KBM-7 (cell line): ENCODE results near the gene STON1.
"Not testable (repeated sequence)": the region's sequence is repeated elsewhere in the genome, so short reads cannot be mapped to it uniquely, and the experiment has no call there.

ENCODE experiments used
- DNase-seq: peaks from one replicate; pipeline ENCODE4 v3.0.0-alpha.2; 2015
- in situ Hi-C: fragments of 300-500 bp; cut with MboI; formaldehyde crosslinking; loops from 2 replicates; pipeline ENCODE4 v1.14.3; 2020; ENCODE audit warnings: low sequenced_read_pairs, low pct_unique_long_range_greater_than_20kb, mixed read lengths

The STON1 gene

DNA sequence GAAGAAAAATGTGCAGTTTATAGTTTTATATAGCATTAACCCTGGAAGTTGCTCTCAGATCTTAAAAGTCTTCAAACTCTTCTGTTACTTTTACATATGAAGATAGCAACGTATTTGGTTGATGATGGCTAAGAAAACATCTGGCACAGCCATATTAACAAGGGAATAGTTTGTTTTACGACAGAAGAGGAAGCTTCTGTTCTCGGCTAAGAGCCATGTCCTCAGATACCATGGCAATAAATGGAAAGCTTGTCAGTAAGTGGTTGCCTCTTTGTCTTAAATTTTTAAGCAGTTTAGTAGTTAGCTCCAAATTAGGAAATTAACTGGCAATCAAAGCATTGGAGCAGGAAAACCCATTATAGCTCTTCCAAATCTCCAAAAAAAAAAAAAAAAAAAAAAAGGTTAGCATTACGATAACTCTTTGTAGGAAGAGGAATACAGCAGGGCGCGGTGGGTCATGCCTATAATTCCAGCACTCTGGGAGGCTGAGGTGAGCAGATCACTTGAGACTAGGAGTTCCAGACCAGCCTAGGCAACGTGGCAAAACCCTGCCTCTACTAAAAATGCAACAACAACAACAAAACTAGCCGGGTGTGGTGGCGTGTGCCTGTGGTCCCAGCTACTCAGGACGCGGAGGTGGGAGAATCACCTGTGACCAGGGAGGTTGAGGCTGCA lies 4.5 kb upstream of the STON1 start:
- DNase-seq, result no peak
- in situ Hi-C loops, result no loop called here

DNA sequence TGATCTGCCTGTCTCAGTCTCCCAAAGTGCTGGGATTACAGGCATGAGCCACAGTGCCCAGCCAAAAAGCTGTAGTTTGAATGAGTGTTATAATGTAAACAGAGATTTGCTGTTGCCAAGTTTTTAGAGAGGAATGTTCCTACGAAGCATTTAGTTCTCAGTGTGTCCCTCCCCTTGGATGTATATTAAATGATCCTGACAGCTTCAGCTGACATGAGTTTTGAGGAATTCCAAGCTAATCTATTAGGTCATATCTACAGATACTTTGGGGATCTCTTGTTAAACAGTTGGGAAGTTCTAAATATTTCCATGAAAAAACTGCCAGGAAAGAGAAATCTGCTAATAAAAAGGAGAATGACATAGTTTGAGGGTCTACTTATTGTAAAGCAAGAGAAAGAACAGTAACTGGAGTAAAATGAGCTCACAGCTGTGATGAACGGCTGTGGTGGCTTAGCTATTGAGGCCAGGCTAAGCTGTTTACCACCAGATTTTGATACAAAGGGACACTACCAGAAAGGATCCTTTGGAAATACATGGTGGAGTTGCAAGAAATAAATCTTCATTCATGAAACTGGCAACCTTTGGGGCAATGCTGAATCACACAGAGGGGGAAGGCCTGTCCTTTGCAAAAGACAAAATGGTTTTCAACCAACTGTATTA lies 2.6 kb upstream of the STON1 start:
- DNase-seq, result no peak
- in situ Hi-C loops, result no loop called here

DNA sequence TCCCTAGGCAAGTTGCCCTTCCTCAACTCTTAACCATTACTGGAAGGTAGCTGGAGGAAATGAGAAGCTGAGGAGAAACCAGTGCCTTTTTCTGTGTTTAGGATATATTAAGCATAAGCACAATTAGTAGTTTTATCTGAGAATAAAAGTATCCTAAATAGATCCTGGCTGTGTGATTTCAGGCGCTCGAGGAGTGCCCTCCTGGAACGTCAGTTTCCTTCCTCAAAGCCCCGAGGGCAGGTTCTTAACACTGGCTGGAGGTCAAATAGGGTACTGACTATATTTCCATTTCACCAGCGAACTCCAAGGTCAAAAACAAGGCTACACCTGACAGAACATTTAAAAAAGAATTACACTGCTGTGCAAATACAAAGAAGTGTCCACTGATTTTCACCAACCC lies 1.5 kb upstream of the STON1 start:
- in situ Hi-C loops, result no loop called here
- peak; percentile 21 for DNase-seq

DNA sequence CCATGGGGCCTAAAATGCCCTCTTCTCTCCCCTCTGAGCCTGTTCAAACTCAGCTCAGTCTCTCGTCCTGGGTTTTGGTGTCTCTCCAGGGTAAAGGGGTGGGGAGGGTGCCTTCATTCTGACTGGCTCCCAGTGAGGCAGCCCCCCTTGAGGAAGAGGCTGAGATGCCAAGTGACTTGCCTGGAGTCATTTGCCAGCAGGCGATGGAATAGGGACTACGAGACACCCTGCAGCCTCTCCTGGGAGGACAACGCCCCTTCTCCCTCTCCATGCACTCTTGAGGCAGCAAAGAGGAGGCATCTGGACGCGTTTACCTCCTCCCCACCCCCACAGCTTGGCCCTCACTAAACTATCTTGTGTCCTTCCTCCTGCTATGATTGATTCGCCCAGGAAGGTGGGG lies 760 bp upstream of the STON1 start:
- DNase-seq, result no peak
- in situ Hi-C loops, result no loop called here

DNA sequence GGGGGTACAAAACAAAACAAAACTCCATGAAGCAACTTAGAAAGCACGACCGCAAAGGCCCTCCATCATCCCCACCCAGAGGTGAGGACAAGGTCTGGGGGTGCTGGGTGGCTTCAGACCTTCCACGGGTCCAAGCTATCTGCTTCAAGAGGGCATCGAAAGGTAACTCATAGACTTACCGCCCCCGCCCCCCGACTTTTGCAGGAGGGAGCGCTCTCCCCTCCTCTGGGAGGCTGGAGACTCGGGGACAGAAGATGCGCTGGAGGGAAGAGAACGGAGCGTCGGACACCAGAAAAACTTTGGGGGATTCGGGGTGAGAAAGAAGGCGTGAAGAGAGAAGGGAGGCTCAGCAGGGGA lies 300 bp upstream of the STON1 start:
- no peak for DNase-seq
- in situ Hi-C loops, result no loop called here

GRCh38 chr2:48531141-48531648 lies 1.2 kb downstream of the STON1 start:
- in situ Hi-C loops, result no loop called here
- peak; percentile 66 for DNase-seq

DNA sequence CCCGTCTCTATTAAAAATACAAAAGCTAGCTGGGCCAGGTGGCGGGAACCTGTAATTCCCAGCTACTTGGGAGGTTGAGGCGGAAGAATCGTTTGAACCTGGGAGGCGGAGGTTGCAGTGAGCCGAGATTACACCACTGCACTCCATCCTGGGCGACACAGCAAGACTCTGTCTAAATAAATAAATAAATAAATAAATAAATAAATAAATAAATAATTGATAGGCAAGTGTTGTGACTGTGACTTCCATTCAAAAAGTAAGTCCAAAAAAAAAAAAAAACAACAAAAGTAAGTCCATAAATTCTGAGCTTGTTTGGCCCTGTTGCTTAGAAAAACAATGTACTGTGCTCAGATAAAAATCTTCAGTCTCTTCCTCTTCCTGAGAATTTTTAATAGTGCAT lies 2.2 kb downstream of the STON1 start:
- in situ Hi-C loops, result no loop called here
- DNase-seq, result no peak

DNA sequence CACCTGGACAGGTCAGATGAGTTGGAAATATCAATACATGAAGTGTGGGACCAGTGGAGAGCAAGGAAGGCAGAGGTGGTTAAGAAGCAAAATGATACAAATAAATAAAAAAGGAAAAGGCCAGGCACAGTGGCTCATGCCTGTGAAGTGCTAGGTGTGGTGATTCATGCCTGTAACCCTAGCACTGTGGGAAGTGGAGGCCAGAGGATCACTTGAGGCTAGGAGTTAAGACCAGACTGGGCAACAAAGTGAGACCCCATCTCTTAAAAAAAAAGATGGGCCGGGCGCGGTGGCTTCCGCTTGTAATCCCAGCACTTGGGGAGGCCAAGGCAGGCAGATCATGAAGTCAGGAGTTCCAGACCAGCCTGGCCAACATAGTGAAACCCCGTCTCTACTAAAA lies 2.9 kb downstream of the STON1 start:
- DNase-seq, result no peak
- in situ Hi-C loops, result no loop called here

GRCh38 chr2:48534781-48535180 lies 4.8 kb downstream of the STON1 start:
- in situ Hi-C loops, result no loop called here
- no peak for DNase-seq

DNA sequence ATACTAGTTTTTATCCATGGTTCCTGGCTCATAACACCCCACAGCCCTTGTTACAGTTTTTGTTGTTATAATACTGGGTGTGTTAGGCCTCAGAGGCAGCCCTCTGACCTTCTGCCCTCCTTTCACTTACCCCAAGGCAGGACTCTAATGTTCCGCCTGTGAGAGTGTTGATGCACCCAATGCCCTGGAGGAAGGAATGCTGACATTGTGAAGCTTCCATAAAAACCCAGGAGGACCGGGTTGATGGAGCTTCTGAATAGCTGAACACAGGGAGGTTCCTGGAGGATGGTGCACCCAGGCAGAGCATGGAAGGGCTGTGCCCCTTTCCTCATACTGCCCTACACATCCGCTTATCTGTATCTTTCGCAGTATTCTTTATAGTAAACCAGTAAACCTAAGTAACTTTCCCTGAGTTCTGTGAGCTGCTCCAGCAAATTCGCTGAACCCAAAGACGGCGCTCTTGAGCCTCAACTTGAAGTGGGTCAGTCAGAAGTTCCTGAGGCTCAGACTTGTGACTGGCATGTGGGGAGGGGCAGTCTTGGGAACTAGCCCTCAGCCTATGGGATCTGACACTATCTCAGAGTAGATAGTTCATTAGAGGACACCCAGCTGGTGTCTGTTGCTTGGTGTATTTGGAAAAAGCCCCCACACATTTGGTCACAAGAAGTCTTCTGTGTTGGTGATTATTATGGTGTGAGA lies 10.4 kb downstream of the STON1 start:
- DNase-seq, result no peak
- in situ Hi-C loops, result no loop called here

DNA sequence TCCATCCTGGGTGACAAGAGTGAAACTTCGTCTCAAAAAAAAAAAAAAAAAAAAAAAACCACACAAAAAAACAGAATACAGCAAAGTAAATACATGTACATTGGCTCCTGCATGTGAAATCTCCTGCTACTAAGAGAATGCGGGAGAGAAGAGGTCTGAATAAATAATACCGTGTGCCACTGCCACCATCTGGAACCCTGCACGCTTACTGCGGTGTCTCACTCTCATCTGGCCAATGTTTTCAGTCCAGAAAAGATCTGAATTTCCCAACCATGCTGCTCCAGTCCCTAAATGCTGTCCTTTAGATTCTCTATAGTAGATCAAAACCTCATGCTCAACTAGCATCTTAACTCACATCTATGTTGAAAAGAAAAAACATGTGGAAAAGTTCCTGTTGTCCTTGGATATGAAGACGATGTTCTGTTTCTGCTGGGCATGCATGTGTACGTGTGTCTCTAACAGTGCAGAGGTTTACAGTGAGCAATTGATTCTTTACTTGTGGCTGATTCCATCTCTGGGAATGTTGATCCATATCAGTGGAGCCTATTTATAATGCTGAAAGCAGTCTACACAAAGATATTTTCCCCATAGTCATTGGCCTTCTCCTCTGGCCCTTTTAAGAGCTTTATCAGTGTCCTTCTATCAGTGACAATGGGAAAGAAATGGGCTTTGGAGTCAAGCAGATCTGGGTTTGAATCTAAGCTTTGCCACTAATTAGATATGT lies 11.9 kb downstream of the STON1 start:
- in situ Hi-C loops, result no loop called here
- no peak for DNase-seq

GRCh38 chr2:48543895-48544294 lies 13.9 kb downstream of the STON1 start:
- DNase-seq, result no peak
- in situ Hi-C loops, result no loop called here

DNA sequence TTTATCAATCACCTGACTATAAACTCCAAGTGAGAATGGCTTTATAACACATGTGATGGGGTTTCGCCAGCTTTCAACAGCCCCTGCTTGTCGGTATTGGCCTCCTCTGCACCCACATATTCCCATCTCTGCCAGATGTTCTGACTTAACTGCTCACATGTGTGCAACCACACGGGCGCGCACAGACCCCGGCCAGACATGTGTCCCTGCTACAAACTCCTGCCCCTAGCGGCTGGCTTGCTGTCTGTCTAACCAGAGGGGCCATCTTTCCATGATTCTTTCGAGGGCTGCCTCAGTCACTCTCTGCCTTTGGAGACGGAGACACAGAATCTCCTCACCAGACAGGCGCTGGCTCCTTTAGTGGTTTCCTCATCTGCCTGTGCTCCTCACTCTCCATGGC lies 15.3 kb downstream of the STON1 start:
- no peak for DNase-seq
- in situ Hi-C loops, result no loop called here

DNA sequence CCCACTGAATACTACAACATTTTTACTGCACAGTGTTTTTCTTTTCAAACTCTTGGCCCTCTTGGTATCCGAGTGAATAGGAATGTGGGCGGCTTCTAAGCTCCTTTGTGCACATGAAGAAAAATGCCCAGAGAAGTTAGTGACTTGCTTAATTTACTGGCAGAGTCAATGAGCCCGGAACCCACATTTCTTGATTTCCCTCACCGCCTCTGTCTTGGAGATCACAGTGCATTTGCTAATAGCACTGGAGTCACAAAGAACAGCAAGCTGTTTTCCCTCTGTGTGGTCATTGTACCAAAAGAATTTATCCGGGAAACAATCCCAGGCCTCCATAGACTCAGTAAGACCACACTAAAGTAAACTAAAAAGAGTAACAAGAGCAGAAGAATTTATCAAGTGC lies 18.9 kb downstream of the STON1 start:
- in situ Hi-C loops, result no loop called here
- no peak for DNase-seq

GRCh38 chr2:48549972-48550371 lies 20.0 kb downstream of the STON1 start:
- in situ Hi-C loops, result no loop called here

DNA sequence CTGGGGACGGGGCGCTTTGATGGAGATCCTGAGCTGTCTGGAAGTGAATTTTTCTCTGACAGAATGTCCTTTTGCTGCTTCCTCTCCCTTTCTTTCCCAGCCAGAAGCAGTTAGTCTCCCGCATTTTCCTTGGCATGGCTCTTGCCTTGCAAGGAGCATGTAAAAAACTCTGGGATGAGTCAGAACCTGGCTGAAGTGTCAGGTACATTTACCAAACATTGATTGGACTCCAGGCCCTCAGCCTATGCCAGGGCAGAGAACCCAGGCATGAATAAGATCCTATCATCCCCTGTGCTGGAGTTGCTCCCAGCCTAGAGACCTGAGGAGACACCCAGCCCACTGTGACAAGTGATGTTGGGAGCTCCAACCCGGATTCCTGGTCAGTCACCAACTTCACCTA lies 21.6 kb downstream of the STON1 start:
- in situ Hi-C loops, result no loop called here
- DNase-seq, result no peak

More at GRCh38 chr2:48549972-48550371, 20.0 kb downstream of the STON1 start:
- no peak for DNase-seq

DNA sequence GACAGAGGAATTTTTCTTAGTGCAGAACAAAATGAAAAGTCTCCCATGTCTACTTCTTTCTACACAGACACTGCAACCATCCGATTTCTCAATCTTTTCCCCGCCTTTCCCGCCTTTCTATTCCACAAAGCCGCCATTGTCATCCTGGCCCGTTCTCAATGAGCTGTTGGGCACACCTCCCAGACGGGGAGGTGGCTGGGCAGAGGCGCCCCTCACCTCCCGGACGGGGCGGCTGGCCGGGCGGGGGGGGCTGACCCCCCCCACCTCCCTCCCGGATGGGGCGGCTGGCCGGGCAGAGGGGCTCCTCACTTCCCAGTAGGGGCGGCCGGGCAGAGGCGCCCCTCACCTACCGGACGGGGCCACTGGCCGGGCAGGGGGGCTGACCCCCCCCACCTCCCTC lies 25.1 kb downstream of the STON1 start:
- DNase-seq, in situ Hi-C loops: not testable (repeated sequence)

DNA sequence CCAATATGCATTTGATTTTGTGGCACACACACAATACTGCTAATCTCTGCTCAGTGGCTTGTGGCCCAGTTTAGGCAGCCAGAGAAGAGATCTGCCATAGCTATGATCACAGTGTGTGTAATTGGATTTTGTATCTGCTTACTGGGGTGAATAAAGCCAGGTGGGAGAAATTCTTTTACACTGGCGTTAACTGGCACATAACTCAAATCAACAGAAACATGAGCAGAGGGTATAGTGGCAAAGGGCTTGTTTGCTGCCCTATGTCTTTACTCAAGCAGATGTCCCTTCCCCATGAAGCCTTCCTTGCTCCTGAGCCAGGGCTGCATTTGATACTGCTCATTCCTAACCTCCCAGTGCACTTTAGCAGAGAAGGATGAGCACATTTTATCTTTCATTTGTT lies 28.5 kb downstream of the STON1 start:
- in situ Hi-C loops, result no loop called here
- DNase-seq, result no peak

DNA sequence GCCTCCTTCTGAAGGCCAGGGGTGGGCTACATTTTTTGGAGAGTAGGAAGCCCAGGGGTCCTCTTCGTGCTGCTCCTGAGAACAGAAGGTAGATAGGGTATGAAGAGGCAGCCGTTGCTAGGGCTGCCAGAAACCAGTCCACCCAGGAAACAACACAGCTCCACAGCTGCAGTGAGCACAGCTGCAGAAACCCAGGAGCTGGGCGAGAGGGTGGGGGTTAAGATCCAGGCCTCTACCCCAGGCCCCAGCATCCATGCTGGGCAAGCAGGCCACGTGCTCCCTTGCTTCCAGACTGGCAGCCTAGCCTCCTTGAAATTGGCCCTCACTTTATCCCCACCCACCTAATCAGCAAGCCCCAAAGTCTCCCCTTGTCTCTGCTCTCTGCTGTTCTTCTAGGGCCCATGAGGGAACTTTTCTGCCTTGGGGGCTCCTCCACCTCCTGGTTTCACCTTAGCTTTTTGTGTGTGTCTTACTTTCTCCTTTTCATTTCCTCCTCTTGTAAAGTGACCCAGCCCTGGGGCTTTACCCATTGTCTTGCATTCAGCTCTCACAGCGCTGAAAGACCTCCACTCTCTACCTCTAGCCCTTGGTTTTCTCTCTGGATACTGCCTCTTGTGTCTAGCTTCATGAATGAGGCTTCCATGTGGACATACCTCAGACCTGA lies 30.7 kb downstream of the STON1 start:
- in situ Hi-C loops, result no loop called here
- DNase-seq, result no peak
